Activated naive CD8-positive, alpha-beta T cell treated with anti-CD3 and anti-CD28 coated beads, Interleukin-2, amount 10 ng/mL, durations not matched to agents 7 days and 5 days (primary cell): ENCODE measurements around the gene RIOK1. TPM values are rescaled to one million over a fixed set of nuclear protein-coding genes. Genes with fewer than 3 reads are reported as not detected.
"Not testable (repeated sequence)": the region's sequence is repeated elsewhere in the genome, so short reads cannot be mapped to it uniquely, and the experiment has no call there.

Experiments
- ATAC-seq: fragments of 150-1000 bp; cut with Tn5 transposase; one replicate; pipeline ENCODE4 v1.10.0; 2021; ENCODE audit warnings: low read depth, moderate library complexity
- POLR2A ChIA-PET: fragments of 350-600 bp; sonication (Branson Sonifier 250); formaldehyde crosslinking; loops from one replicate; lab custom pipeline; 2021; ENCODE audit warnings: antibody characterized with exemption; lab: Charles Lee
- DNase-seq: peaks from one replicate; pipeline ENCODE4 v3.0.0; 2021
- H3K27ac Mint-ChIP-seq: one replicate; pipeline ENCODE4 v1.8.0; 2022; ENCODE audit warnings: mild to moderate bottlenecking, mixed read lengths
- H3K27me3 Mint-ChIP-seq: one replicate; pipeline ENCODE4 v1.8.0; 2022; ENCODE audit warnings: mild to moderate bottlenecking, moderate library complexity, mixed read lengths
- H3K36me3 Mint-ChIP-seq: one replicate; pipeline ENCODE4 v1.8.0; 2021; ENCODE audit warnings: mild to moderate bottlenecking, mixed read lengths
- H3K4me1 Mint-ChIP-seq: one replicate; pipeline ENCODE4 v1.8.0; 2021; ENCODE audit warnings: mixed read lengths
- H3K4me3 Mint-ChIP-seq: one replicate; pipeline ENCODE4 v1.8.0; 2022; ENCODE audit warnings: mild to moderate bottlenecking, moderate library complexity, mixed read lengths
- H3K9me3 Mint-ChIP-seq: one replicate; pipeline ENCODE4 v1.8.0; 2021; ENCODE audit warnings: mixed read lengths
- total RNA-seq, 2 experiments: library from RNA; stranded (reverse); gene quantifications; one replicate each; pipeline ENCODE4 v1.2.3, GENCODE V29; 2021

Gene RIOK1
- total RNA-seq: 10 to 100 TPM; 29.6 to 31.1 TPM

DNA sequence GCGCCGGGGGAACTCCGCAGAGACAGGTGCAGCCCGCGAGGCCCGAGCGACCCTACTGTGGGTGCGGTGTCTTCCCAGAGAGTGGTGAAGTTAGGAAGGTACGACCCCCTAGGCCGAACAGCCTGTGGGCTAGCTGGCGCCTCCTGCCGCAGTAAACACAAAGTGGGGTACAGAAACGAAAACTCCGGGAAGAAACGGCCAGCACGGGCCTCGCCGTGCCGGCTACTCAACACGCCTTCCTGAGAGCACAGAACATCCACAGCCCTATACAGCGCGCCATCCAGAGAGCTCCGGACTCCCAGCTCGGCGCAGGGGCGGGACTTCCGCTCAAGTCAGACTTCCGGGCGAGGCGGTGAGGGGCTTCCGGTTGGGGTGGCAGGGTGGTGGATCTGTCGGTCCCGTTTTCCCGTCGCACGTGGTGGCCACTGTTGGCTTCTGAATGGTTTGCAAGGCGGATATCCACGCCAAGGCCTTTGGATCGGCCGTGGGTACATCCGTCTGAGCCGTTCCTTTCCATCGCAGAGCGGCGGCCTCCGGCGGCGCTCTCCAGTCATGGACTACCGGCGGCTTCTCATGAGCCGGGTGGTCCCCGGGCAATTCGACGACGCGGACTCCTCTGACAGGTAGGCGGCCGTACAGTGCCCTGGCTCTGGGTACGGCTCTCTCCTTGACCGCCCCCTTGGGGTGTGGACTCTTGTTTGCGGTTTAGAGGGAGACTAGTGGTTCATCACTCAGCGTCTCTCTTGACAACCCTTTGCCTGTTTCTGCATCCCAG, at the start of gene RIOK1, which contains the start of gene CAGE1:
Gene RIOK1, plus strand, starts transcription at position 358 of the 775 bp plus-strand sequence. Its CDS starts 195 bp downstream, at position 553.
Gene CAGE1, minus strand, starts transcription at position 292 of the 775 bp plus-strand sequence. CDS start 2,569 bp downstream, outside the sequence.
- H3K27me3 Mint-ChIP-seq: no peaks in the 10 kb centered on the region

GRCh38 chr6:7341271-7341670, 48.3 kb upstream of the RIOK1 start:
- peaks cover 21% of the 10 kb centered on the region for H3K27me3 Mint-ChIP-seq
- no peak for ATAC-seq
- DNase-seq: no peak
- no peak overlapping the region for H3K27ac Mint-ChIP-seq
- peaks cover 1% of the 10 kb centered on the region for H3K4me1 Mint-ChIP-seq
- peaks cover 2% of the 10 kb centered on the region for H3K9me3 Mint-ChIP-seq
- H3K4me3 Mint-ChIP-seq: no peak overlapping the region
- no peaks in the 10 kb centered on the region for H3K36me3 Mint-ChIP-seq
- POLR2A ChIA-PET: interaction anchor here (1.3 kb wide), 1 partner anchor 48 kb away, joined by 3 read pairs; the partner anchor contains the start of genes CAGE1 and RIOK1

More for the DNA sequence above, at the start of gene RIOK1, which contains the start of gene CAGE1:
- Mint-ChIP-seq H3K4me1 (peaks cover 31% of the 10 kb centered on the region), H3K4me3 (peak within 1 kb of the TSS; percentile 88), H3K27ac (peak within 1 kb of the TSS; percentile 98), H3K36me3 (peaks cover 13% of the 10 kb centered on the region), H3K9me3 (no peaks in the 10 kb centered on the region)
- POLR2A ChIA-PET: interaction anchor here (0.5 to 2.2 kb wide), 7 partner anchors 49 to 517 kb away, joined by 3 to 19 read pairs (median 3); partner anchors contain the start of genes SNRNP48 and SSR1
- peak; percentile 97 for ATAC-seq
- peak; percentile 96 for DNase-seq

DNA sequence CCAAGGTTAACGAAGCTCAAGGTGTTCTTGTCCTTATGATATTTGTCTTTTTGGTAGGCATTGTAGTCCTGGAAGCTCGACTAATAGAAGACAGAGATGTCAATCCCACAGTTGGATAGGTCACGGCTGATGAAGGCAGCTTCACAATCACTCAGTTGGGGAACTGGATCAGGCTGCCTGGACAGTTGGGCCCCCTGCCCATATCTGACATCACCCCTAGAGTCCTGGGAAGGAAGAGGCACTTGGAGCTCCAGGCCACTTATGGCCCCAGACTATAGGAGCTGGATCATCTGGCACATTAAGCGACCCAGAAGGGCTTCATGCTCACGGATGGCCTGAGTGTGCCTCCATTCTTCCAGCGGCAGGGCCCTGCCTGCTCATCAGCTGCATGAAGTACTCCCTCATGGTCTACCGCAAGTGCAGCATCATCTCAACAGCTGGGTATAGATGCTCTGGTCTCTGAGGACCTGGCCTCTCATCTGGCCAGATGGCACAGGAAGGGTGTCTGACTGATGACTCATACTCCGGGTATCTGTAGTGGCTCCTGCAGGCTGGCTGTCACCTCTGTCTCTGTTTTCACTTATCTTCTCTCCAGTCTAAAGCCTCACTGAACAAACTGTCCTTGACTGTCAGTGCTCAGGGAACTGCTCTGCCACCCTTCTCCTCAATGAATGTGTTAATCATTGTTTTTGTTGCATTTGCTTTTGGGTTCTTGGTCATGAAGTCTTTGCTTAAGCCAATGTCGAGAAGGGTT, 47.4 kb upstream of the RIOK1 start:
- no peak for ATAC-seq
- POLR2A ChIA-PET: no interaction called here
- Mint-ChIP-seq H3K4me3 (no peak overlapping the region), H3K27ac (no peak overlapping the region), H3K4me1 (peaks cover 1% of the 10 kb centered on the region), H3K36me3 (no peaks in the 10 kb centered on the region), H3K27me3 (peaks cover 17% of the 10 kb centered on the region), H3K9me3 (peaks cover 2% of the 10 kb centered on the region)
- no peak for DNase-seq

- Mint-ChIP-seq H3K4me1 (peaks cover 1% of the 10 kb centered on the region), H3K36me3 (no peaks in the 10 kb centered on the region), H3K9me3 (peaks cover 2% of the 10 kb centered on the region), H3K27ac (no peak overlapping the region), H3K4me3 (no peak overlapping the region), H3K27me3 (peaks cover 8% of the 10 kb centered on the region)
- no peak for DNase-seq
- POLR2A ChIA-PET: no interaction called here
- ATAC-seq: no peak
Measured at GRCh38 chr6:7343546-7344475, 45.8 kb upstream of the RIOK1 start.

- DNase-seq, H3K27me3 Mint-ChIP-seq, H3K9me3 Mint-ChIP-seq, H3K36me3 Mint-ChIP-seq, H3K4me1 Mint-ChIP-seq, POLR2A ChIA-PET, H3K4me3 Mint-ChIP-seq: not testable (repeated sequence)
- ATAC-seq: peak; percentile 26
- H3K27ac Mint-ChIP-seq: peak overlapping the region; percentile 15
Measured at GRCh38 chr6:7344773-7345450, 44.7 kb upstream of the RIOK1 start.

DNA sequence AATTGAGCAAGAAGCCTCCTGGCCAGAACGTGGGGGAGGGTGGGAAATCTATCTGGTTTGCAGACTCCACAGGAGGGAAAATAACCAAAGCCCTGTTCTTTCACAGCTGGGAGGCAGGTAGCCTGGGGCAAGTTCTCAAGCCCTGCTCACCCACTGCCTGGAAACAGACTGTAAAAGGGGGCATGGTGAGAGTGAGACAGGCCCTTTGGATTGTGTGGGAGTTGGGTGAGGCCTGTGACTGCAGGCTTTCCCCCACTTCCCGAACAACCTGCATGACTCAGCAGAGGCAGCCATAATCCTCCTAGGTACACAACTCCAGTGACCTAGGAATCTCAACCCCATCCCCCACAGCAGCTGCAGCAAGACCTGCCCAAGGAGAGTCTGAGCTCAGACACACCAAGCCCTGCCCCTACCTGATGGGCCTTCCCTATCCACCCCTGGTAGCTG, 42.0 kb upstream of the RIOK1 start:
- H3K4me3 Mint-ChIP-seq, ATAC-seq, H3K36me3 Mint-ChIP-seq, POLR2A ChIA-PET, H3K9me3 Mint-ChIP-seq, DNase-seq, H3K27ac Mint-ChIP-seq, H3K4me1 Mint-ChIP-seq: not testable (repeated sequence)
- peaks cover 20% of the 10 kb centered on the region for H3K27me3 Mint-ChIP-seq

GRCh38 chr6:7350591-7350990, 39.0 kb upstream of the RIOK1 start:
- H3K36me3 Mint-ChIP-seq, H3K4me1 Mint-ChIP-seq, DNase-seq, POLR2A ChIA-PET, H3K4me3 Mint-ChIP-seq, H3K9me3 Mint-ChIP-seq, H3K27ac Mint-ChIP-seq, ATAC-seq: not testable (repeated sequence)
- H3K27me3 Mint-ChIP-seq: peaks cover 36% of the 10 kb centered on the region

GRCh38 chr6:7351916-7352315, 37.7 kb upstream of the RIOK1 start:
- H3K36me3 Mint-ChIP-seq, ATAC-seq, H3K4me1 Mint-ChIP-seq, H3K27ac Mint-ChIP-seq, POLR2A ChIA-PET, DNase-seq, H3K4me3 Mint-ChIP-seq, H3K9me3 Mint-ChIP-seq: not testable (repeated sequence)
- H3K27me3 Mint-ChIP-seq: peaks cover 36% of the 10 kb centered on the region

DNA sequence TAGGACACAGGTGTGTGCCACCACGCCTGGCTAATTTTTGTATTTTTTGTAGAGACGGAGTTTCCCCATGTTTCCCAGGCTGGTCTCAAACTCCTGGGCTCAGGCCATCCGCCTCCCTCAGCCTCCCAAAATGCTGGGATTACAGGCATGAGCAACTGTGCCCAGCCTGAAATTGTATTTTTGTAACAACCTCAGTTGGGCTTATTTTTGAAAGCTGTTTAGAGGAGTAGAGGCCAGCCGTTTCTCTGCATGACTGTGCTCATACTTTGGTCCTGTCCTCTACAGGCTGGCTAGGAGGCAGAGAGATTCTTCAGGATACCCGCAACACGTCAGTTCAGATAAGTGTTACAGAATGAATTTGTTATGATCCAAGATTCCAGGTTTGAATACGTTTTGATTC, 22.2 kb upstream of the RIOK1 start:
- no peaks in the 10 kb centered on the region for H3K9me3 Mint-ChIP-seq
- POLR2A ChIA-PET: no interaction called here
- peaks cover 12% of the 10 kb centered on the region for H3K27me3 Mint-ChIP-seq
- no peak overlapping the region for H3K27ac Mint-ChIP-seq
- no peaks in the 10 kb centered on the region for H3K36me3 Mint-ChIP-seq
- ATAC-seq (no peak), DNase-seq (no peak)
- H3K4me3 Mint-ChIP-seq: no peak overlapping the region
- H3K4me1 Mint-ChIP-seq: no peaks in the 10 kb centered on the region

GRCh38 chr6:7373739-7374138, 15.9 kb upstream of the RIOK1 start:
- no peaks in the 10 kb centered on the region for H3K9me3 Mint-ChIP-seq

DNA sequence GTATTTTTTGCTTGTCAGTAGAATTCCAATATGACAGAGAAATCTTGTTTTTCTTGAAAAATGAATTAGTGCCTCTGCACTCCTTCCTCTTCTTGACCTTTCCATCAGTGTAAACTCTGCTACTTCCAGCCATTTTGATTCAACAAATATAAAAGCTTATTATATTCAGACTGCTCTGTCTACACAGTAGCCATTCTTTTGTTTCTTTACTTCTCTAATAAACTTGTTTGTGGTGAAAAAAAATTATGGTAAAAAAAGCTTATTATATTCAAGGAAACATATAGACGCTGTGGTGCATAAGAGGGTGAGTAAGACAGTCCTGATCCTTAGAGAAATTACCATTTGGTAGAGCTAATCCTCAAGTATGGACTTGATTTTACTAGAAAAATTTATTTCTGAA, 11.6 kb upstream of the RIOK1 start:
- no peak overlapping the region for H3K4me3 Mint-ChIP-seq
- H3K27me3 Mint-ChIP-seq: peaks cover 20% of the 10 kb centered on the region
- no peaks in the 10 kb centered on the region for H3K9me3 Mint-ChIP-seq
- peaks cover 9% of the 10 kb centered on the region for H3K4me1 Mint-ChIP-seq
- DNase-seq (no peak), ATAC-seq (no peak)
- POLR2A ChIA-PET: no interaction called here
- no peaks in the 10 kb centered on the region for H3K36me3 Mint-ChIP-seq
- H3K27ac Mint-ChIP-seq: no peak overlapping the region

More at GRCh38 chr6:7373739-7374138, 15.9 kb upstream of the RIOK1 start:
- Mint-ChIP-seq H3K4me3 (no peak overlapping the region), H3K36me3 (no peaks in the 10 kb centered on the region), H3K4me1 (peaks cover 9% of the 10 kb centered on the region), H3K27me3 (peaks cover 19% of the 10 kb centered on the region), H3K27ac (no peak overlapping the region)
- no peak for ATAC-seq
- no peak for DNase-seq
- POLR2A ChIA-PET: no interaction called here

DNA sequence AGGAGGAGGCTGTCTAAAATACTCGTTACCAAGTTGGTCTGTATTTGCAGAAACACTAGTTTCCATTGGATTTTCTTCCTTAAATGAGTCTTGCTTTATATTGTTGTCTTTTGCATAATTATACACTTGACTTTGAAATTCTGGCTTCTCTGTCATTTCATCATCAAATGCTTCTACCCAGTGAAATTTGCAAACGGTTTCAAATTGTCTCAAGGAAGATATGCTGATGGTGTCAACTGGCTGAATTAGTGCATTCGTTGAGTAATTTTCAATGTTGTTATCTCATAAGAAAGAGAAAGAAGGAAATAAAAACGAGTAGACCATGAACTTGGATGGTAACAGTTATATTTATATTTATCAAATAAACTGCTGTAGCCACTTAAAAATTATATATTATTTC, 10.9 kb upstream of the RIOK1 start:
- ATAC-seq: no peak
- Mint-ChIP-seq H3K27me3 (peaks cover 20% of the 10 kb centered on the region), H3K27ac (no peak overlapping the region), H3K4me3 (no peak overlapping the region), H3K36me3 (no peaks in the 10 kb centered on the region), H3K4me1 (peaks cover 7% of the 10 kb centered on the region), H3K9me3 (no peaks in the 10 kb centered on the region)
- POLR2A ChIA-PET: no interaction called here
- DNase-seq: no peak
